H1 (cell line): ENCODE results near the gene ESYT2.

ENCODE experiments used
- ATF3 ChIP-seq: IDR thresholded peaks from 2 replicates; pipeline ENCODE4 v1.6.1; 2011; ENCODE audit warnings: low read depth, mild to moderate bottlenecking, low read length; ENCODE audit not compliant: insufficient read depth
- CEBPB ChIP-seq: IDR thresholded peaks from 2 replicates; pipeline ENCODE4 v1.6.1; 2012; ENCODE audit warnings: low read depth, low read length
- CTCF ChIP-seq, 3 experiments: IDR thresholded peaks; 1 replicate in 2 of 3; 2 replicates in 1 of 3; pipeline versions ENCODE4 v1.5.1 to v1.6.1; 2011; ENCODE audit warnings: low read length in 3 of 3, mild to moderate bottlenecking in 3 of 3, inconsistent platforms in 2 of 3, low read depth in 1 of 3, moderate library complexity in 1 of 3; ENCODE audit not compliant: insufficient read depth in 1 of 3; ENCODE audit errors: control extremely low read depth in 1 of 3
- EP300 ChIP-seq, 2 experiments: IDR thresholded peaks; 1 replicate in 1 of 2; 2 replicates in 1 of 2; pipeline ENCODE4 v1.6.1; 2011 to 2012; ENCODE audit warnings: low read depth in 2 of 2, low read length in 2 of 2, mild to moderate bottlenecking in 2 of 2, borderline replicate concordance in 1 of 2, inconsistent platforms in 1 of 2, moderate library complexity in 1 of 2
- EZH2 ChIP-seq: fragments of 200-600 bp; sonication (generic); IDR thresholded peaks from 2 replicates; pipeline ENCODE4 v1.7.1; 2012; ENCODE audit warnings: low read depth, mild to moderate bottlenecking, moderate library complexity, low read length, inconsistent platforms; ENCODE audit not compliant: severe bottlenecking
- FOSL1 ChIP-seq: IDR thresholded peaks from 2 replicates; pipeline ENCODE4 v1.6.1; 2011; ENCODE audit warnings: mild to moderate bottlenecking, low read depth, low read length, moderate library complexity; ENCODE audit not compliant: insufficient read depth
- HDAC2 ChIP-seq, 2 experiments: fragments of 300-600 bp in 1 of 2; sonication (generic) in 1 of 2; IDR thresholded peaks; 2 replicates each; pipeline ENCODE4 v1.6.1; 2011 to 2012; ENCODE audit warnings: low read depth in 2 of 2, low read length in 2 of 2, mild to moderate bottlenecking in 2 of 2, moderate library complexity in 2 of 2, borderline replicate concordance in 1 of 2, inconsistent platforms in 1 of 2
- POLR2A ChIP-seq, 2 experiments: IDR thresholded peaks; 1 replicate in 1 of 2; 2 replicates in 1 of 2; pipeline ENCODE4 v1.6.1; 2011; ENCODE audit warnings: low read depth in 2 of 2, low read length in 2 of 2, mild to moderate bottlenecking in 2 of 2; ENCODE audit errors: control extremely low read depth in 1 of 2
- POU5F1 ChIP-seq: IDR thresholded peaks from 2 replicates; pipeline ENCODE4 v1.6.1; 2011; ENCODE audit warnings: low read depth, mild to moderate bottlenecking, low read length, moderate library complexity
- RAD21 ChIP-seq, 2 experiments: IDR thresholded peaks in 1 of 2; conservative IDR thresholded peaks in 1 of 2; 2 replicates each; pipeline ENCODE4 v1.6.1; 2011; ENCODE audit warnings: low read depth in 2 of 2, low read length in 2 of 2, improper control_type of control experiment in 1 of 2, inconsistent platforms in 1 of 2, mild to moderate bottlenecking in 1 of 2, moderate library complexity in 1 of 2
- TAF1 ChIP-seq: IDR thresholded peaks from 2 replicates; pipeline ENCODE4 v1.6.1; 2011; ENCODE audit warnings: mild to moderate bottlenecking, low read depth, low read length

GRCh38 chr7:158707610-158708009, 121.7 kb downstream of the ESYT2 start:
- no peak for TF ChIP-seq POLR2A (IDR thresholded peaks at IDR 0.05; ENCODE audit: control extremely low read depth in 1 of 2, low read depth in 2 of 2, low read length in 2 of 2)
- TF ChIP-seq POU5F1 = no peak
- TF ChIP-seq CTCF (IDR thresholded peaks at IDR 0.05; ENCODE audit: control extremely low read depth in 1 of 3, insufficient read depth in 1 of 3, low read depth in 1 of 3, low read length in 3 of 3) = no peak
- TF ChIP-seq RAD21 (IDR thresholded peaks at IDR 0.05 in 1 of 2, conservative IDR thresholded peaks at IDR 0.05 in 1 of 2; ENCODE audit: low read depth in 2 of 2, low read length in 2 of 2) = no peak
- TF ChIP-seq EP300 (IDR thresholded peaks at IDR 0.05; ENCODE audit: borderline replicate concordance in 1 of 2, low read depth in 2 of 2, low read length in 2 of 2) = no peak
- no peak for TF ChIP-seq CEBPB
- TF ChIP-seq ATF3 = no peak
- no peak for TF ChIP-seq EZH2
- TF ChIP-seq TAF1 = no peak
- no peak for TF ChIP-seq FOSL1
- TF ChIP-seq HDAC2 (IDR thresholded peaks at IDR 0.05; ENCODE audit: borderline replicate concordance in 1 of 2, low read depth in 2 of 2, low read length in 2 of 2) = no peak
